Heart right ventricle (tissue), 16 donors: ENCODE results near the gene PTPN4. TPM values are rescaled to one million over a fixed set of nuclear protein-coding genes. Genes with fewer than 3 reads are reported as not detected.
A peak's percentile ranks its signal among the peaks of the same experiment; 100 is the strongest.

ENCODE experiments used
- ATAC-seq, 8 donors: fragments of 200-7000 bp; cut with Tn5 transposase; one replicate each; pipeline ENCODE4 v1.9.1; 2020; ENCODE audit warnings: mild to moderate bottlenecking in 8 of 8, moderate library complexity in 8 of 8, moderate number of reproducible peaks in 1 of 8
- DNase-seq, 2 donors: peaks; one replicate each; pipeline ENCODE4 v3.0.0-alpha.2; 2020
- H3K27ac ChIP-seq, 10 donors: fragments of 200-600 bp; sonication (generic) in 2 of 10; one replicate each; pipeline versions ENCODE4 v1.5.0 to v1.8.0; 2020 to 2022; ENCODE audit warnings: mild to moderate bottlenecking in 3 of 10
- H3K27me3 ChIP-seq, 7 donors: fragments of 200-600 bp; one replicate each; pipeline ENCODE4 v1.8.0; 2021 to 2022; ENCODE audit warnings: mild to moderate bottlenecking in 2 of 7
- H3K36me3 ChIP-seq, 9 donors: fragments of 200-600 bp; sonication (generic) in 1 of 9; one replicate each; pipeline versions ENCODE4 v1.5.0 to v1.8.0; 2020 to 2022; ENCODE audit warnings: mild to moderate bottlenecking in 2 of 9
- H3K4me1 ChIP-seq, 9 donors: fragments of 200-600 bp; sonication (generic) in 1 of 9; one replicate each; pipeline versions ENCODE4 v1.5.0 to v1.8.0; 2020 to 2022; ENCODE audit warnings: mild to moderate bottlenecking in 4 of 9
- H3K4me3 ChIP-seq, 10 donors: fragments of 200-600 bp; sonication (generic) in 2 of 10; one replicate each; pipeline versions ENCODE4 v1.5.0 to v1.8.0; 2020 to 2022; ENCODE audit warnings: mild to moderate bottlenecking in 7 of 10, moderate library complexity in 2 of 10
- H3K9me3 ChIP-seq, 11 donors: fragments of 200-600 bp in 10 of 11; sonication (generic) in 2 of 11; one replicate each; pipeline versions ENCODE4 v1.5.0 to v1.8.0; 2013 to 2022; ENCODE audit warnings: mild to moderate bottlenecking in 2 of 11, control low read depth in 1 of 11, moderate library complexity in 1 of 11
- WGBS, 2 donors: extraction: QIAGEN DNeasy Blood & Tissue Kit; methylation state at CpG; one replicate each; pipeline ENCODE4 v1.1.7; 2013; ENCODE audit warnings: inconsistent platforms in 1 of 2; 5-methylcytosine and 5-hydroxymethylcytosine counted together
- intact Hi-C, 10 donors: fragments of 100-400 bp; cut with DNase I; formaldehyde crosslinking; loops; one replicate each; pipeline versions ENCODE4 v1.11.1 to v1.14.2; 2022
- polyA plus RNA-seq, 2 donors: library from polyadenylated mRNA; stranded (reverse); fragments of 200-250 nt; gene quantifications; one replicate each; pipeline ENCODE4 v1.2.3, GENCODE V29; 2013
- total RNA-seq, 10 donors: library from RNA; stranded (reverse); fragmentation: NEBNext Ultra II Directional in 3 of 10; extraction: Animal tissue kit (Norgen Biotek cat#: 25700) in 3 of 10; gene quantifications; one replicate each; pipeline versions ENCODE4 v1.2.1 to v1.2.4, GENCODE V29; 2021 to 2023
- TF ChIP-seq, protein P1 (sequence below), 9 donors: fragments of 200-600 bp; sonication (generic) in 2 of 9; IDR thresholded peaks; one replicate each; pipeline versions ENCODE4 v1.5.0 to v1.8.0; 2021 to 2022; ENCODE audit warnings: antibody characterized with exemption in 9 of 9, mild to moderate bottlenecking in 5 of 9, moderate library complexity in 1 of 9
- donor health status: Arrhythmogenic right ventricular cardiomyopathy.
- donor health status: ischemic (EF 13 %, LVEDD 7.1; RV severe dilation, severe dysfunction).
- donor health status: healthy with polysubstance abuse.
- donor health status: DM: no; HTN: yes; CAD: no.
- donor health status: DM: no; HTN: no; CAD: no.
- donor health status: ischemic (EF 25% LVEDD 6.9; RV normal size, moderate dysfunction).
- donor health status: ischemic (EF 25% LVEDD 5.7; RV mildly dilated, moderate dysfunction).
- donor health status: healthy.
- donor health status: DM: yes; HTN: yes; CAD: no.
- donor health status: Ischemic cardiomyopathy.
- donor health status: ischemic (EF 35%, LVEDD 5.7; RV mildly dilated, moderate dysfunction).
- donor health status: nonischemic (EF 11% LVEDD 7.7; RV severe dilation, severe dysfunction).
- donor health status: DM: yes; HTN: yes; CAD: no.
- donor health status: PGD.
- donor health status: ischemic (EF 29% LVEDD 5.4; RV normal size, mild dysfunction).
- donor health status: nonischemic (EF 23%, LVEDD 6.1; RV moderate dilation, normal function).

Gene PTPN4
- total and polyA plus RNA-seq, 12 donors, result 2.5 to 56.1 (median 44.7) TPM

DNA sequence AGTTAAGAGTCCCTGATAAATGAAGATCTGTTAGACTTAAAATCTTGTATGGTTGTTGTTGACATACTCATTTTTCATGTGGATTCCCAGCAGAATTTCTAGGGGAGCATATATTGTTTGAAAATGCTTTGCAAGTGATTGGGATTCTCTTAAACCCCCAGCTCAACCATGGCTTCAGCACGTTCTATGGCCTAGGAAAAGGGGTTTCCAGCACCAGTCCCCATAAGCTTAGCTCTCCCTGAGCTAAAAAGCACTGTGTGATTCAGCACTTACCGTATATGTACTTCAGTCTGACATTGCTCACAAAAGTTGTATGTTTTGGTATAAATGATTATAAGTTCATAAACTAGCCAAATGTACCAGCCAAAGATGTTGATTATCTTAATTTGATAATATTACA is 173.1 kb downstream of the PTPN4 start:
- Histone ChIP-seq H3K4me3 (no peak overlapping the region), H3K27ac (no peak overlapping the region), H3K4me1 (no peaks in the 10 kb centered on the region), H3K9me3 (no peaks in the 10 kb centered on the region), H3K36me3 (peaks cover 0 to 56% (median 20%) of the 10 kb centered on the region in 9 donors), H3K27me3 (no peaks in the 10 kb centered on the region)
- DNase-seq, result no peak
- ATAC-seq, result no peak
- TF ChIP-seq, protein P1, sequence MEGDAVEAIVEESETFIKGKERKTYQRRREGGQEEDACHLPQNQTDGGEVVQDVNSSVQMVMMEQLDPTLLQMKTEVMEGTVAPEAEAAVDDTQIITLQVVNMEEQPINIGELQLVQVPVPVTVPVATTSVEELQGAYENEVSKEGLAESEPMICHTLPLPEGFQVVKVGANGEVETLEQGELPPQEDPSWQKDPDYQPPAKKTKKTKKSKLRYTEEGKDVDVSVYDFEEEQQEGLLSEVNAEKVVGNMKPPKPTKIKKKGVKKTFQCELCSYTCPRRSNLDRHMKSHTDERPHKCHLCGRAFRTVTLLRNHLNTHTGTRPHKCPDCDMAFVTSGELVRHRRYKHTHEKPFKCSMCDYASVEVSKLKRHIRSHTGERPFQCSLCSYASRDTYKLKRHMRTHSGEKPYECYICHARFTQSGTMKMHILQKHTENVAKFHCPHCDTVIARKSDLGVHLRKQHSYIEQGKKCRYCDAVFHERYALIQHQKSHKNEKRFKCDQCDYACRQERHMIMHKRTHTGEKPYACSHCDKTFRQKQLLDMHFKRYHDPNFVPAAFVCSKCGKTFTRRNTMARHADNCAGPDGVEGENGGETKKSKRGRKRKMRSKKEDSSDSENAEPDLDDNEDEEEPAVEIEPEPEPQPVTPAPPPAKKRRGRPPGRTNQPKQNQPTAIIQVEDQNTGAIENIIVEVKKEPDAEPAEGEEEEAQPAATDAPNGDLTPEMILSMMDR (IDR thresholded peaks at IDR 0.05), result no peak
- intact Hi-C loops, result loop anchor here in 1 of 10 donors (10.0 kb wide), 1 partner anchor 178 kb away; the partner anchor contains the start of gene PTPN4
- WGBS, 2 donors, result 98 to 99% methylated on average over 2 of the region's 2 CpGs

GRCh38 chr2:119934319-119934718 is 174.6 kb downstream of the PTPN4 start:
- TF ChIP-seq, protein P1 (IDR thresholded peaks at IDR 0.05), result no peak
- Histone ChIP-seq H3K36me3 (peaks cover 0 to 65% (median 20%) of the 10 kb centered on the region in 9 donors), H3K4me3 (no peak overlapping the region), H3K27ac (no peak overlapping the region), H3K9me3 (no peaks in the 10 kb centered on the region), H3K4me1 (peaks cover 0 to 3% (median 0%) of the 10 kb centered on the region in 9 donors), H3K27me3 (no peaks in the 10 kb centered on the region)
- intact Hi-C loops, result loop anchor here in 1 of 10 donors (10.0 kb wide), 1 partner anchor 180 kb away; the partner anchor contains the start of gene PTPN4
- DNase-seq, result no peak
- no peak for ATAC-seq

GRCh38 chr2:119937680-119938079 is 178.0 kb downstream of the PTPN4 start:
- ATAC-seq (no peak), DNase-seq (no peak)
- peaks cover 0 to 59% (median 15%) of the 10 kb centered on the region in 9 donors for H3K36me3 ChIP-seq
- H3K27me3 ChIP-seq, result no peaks in the 10 kb centered on the region
- TF ChIP-seq, protein P1 (IDR thresholded peaks at IDR 0.05), result no peak
- H3K9me3 ChIP-seq, result no peaks in the 10 kb centered on the region
- 93 to 94% methylated on average over 2 of the region's 2 CpGs for WGBS, 2 donors
- no peak overlapping the region for H3K27ac ChIP-seq
- no peak overlapping the region for H3K4me3 ChIP-seq
- intact Hi-C loops, result loop anchor here in 1 of 10 donors (10.0 kb wide), 1 partner anchor 183 kb away; the partner anchor contains the start of gene PTPN4
- H3K4me1 ChIP-seq, result peaks cover 0 to 30% (median 10%) of the 10 kb centered on the region in 9 donors

DNA sequence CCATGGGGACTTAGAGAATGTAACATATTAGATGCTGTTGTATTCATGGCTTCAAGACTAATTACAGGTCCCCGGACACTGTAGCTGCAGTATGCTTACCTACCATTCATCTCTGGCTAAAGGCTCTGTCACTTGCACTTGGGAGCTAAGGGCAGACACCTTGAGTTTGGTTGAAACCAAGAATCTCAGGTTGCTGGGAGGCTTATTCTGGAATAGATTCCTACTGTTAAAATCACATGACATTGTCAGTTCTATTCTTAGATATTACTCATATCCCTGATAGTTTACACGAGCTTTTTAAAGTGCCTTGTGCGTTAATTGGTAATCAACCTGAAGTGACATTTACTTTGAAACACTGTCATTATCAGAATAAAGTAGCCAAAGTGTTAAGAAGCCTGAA is 180.2 kb downstream of the PTPN4 start:
- ATAC-seq, result peak in 6 of 8 donors; percentile 31 to 76 (median 70)
- intact Hi-C loops, result loop anchor here in 4 of 10 donors (10.0 kb wide), 1 partner anchor 185 kb away; the partner anchor contains the start of gene PTPN4 (in 4 of the 4)
- 53 to 56% methylated on average over 3 of the region's 3 CpGs for WGBS, 2 donors
- H3K9me3 ChIP-seq, result no peaks in the 10 kb centered on the region
- peak overlapping the region in 4 of 10 donors; percentile 0 to 46 (median 35) for H3K27ac ChIP-seq
- H3K4me3 ChIP-seq, result no peak overlapping the region
- TF ChIP-seq, protein P1 (IDR thresholded peaks at IDR 0.05), result no peak
- H3K4me1 ChIP-seq, result peaks cover 0 to 35% (median 10%) of the 10 kb centered on the region in 9 donors
- no peak for DNase-seq
- H3K36me3 ChIP-seq, result peaks cover 0 to 38% (median 6%) of the 10 kb centered on the region in 9 donors
- no peaks in the 10 kb centered on the region for H3K27me3 ChIP-seq
